Tibial artery (tissue), 4 donors: Measurements from ENCODE around the gene THSD7A.
A peak's percentile ranks its signal among the peaks of the same experiment; 100 is the strongest.

Experiments
- DNase-seq, 2 donors: peaks; one replicate each; pipeline ENCODE4 v3.0.0-alpha.2; 2019
- H3K27ac ChIP-seq, 2 donors: fragments of 200-600 bp; sonication (generic) in 1 of 2; 1 replicate in 1 of 2; 2 replicates in 1 of 2; pipeline ENCODE4 v1.5.1; 2018 to 2019; ENCODE audit warnings: mild to moderate bottlenecking in 1 of 2
- H3K27me3 ChIP-seq, 2 donors: fragments of 200-600 bp; sonication (generic) in 1 of 2; one replicate each; pipeline versions ENCODE4 v1.5.1 to v1.6.0; 2016 to 2019
- H3K36me3 ChIP-seq, 3 donors: fragments of 200-600 bp; sonication (generic) in 2 of 3; one replicate each; pipeline ENCODE4 v1.5.1; 2016 to 2019; ENCODE audit warnings: mild to moderate bottlenecking in 2 of 3
- H3K4me1 ChIP-seq, 4 donors: fragments of 200-600 bp; sonication (generic) in 2 of 4; 1 replicate in 3 of 4; 2 replicates in 1 of 4; pipeline ENCODE4 v1.5.1; 2016 to 2019
- H3K4me3 ChIP-seq, 2 donors: fragments of 200-600 bp; sonication (generic) in 1 of 2; 1 replicate in 1 of 2; 2 replicates in 1 of 2; pipeline ENCODE4 v1.5.1; 2018 to 2019; ENCODE audit warnings: mild to moderate bottlenecking in 2 of 2
- H3K9me3 ChIP-seq, 3 donors: fragments of 200-600 bp; sonication (generic) in 1 of 3; one replicate each; pipeline ENCODE4 v1.5.1; 2016 to 2019
- CTCF ChIP-seq, 2 experiments: fragments of 200-600 bp in 1 of 2; fragments of 450-650 bp in 1 of 2; IDR thresholded peaks; one replicate each; pipeline ENCODE4 v1.5.1; 2017 to 2019; ENCODE audit warnings: antibody characterized with exemption in 2 of 2, mild to moderate bottlenecking in 1 of 2, moderate library complexity in 1 of 2
- intact Hi-C: fragments of 100-400 bp; cut with DNase I; formaldehyde crosslinking; loops from one replicate; pipeline ENCODE4 v1.15.0; 2023; ENCODE audit warnings: low total_unique reads

The THSD7A gene

GRCh38 chr7:11376529-11376928 lies 455.5 kb downstream of the THSD7A start:
- DNase-seq = no peak
- no peaks in the 10 kb centered on the region for H3K4me1 ChIP-seq
- no peaks in the 10 kb centered on the region for H3K9me3 ChIP-seq
- H3K27ac ChIP-seq = no peak overlapping the region
- intact Hi-C loops = no loop called here
- TF ChIP-seq CTCF (IDR thresholded peaks at IDR 0.05) = no peak
- no peaks in the 10 kb centered on the region for H3K27me3 ChIP-seq
- no peak overlapping the region for H3K4me3 ChIP-seq
- no peaks in the 10 kb centered on the region for H3K36me3 ChIP-seq

GRCh38 chr7:11374629-11375028 lies 457.4 kb downstream of the THSD7A start:
- Histone ChIP-seq H3K27me3 (no peaks in the 10 kb centered on the region), H3K4me3 (no peak overlapping the region), H3K27ac (no peak overlapping the region), H3K36me3 (no peaks in the 10 kb centered on the region), H3K9me3 (no peaks in the 10 kb centered on the region), H3K4me1 (no peaks in the 10 kb centered on the region)
- TF ChIP-seq CTCF (IDR thresholded peaks at IDR 0.05) = no peak
- intact Hi-C loops = no loop called here
- no peak for DNase-seq

- H3K4me3 ChIP-seq = no peak overlapping the region
- intact Hi-C loops = no loop called here
- no peaks in the 10 kb centered on the region for H3K27me3 ChIP-seq
- DNase-seq = no peak
- H3K9me3 ChIP-seq = no peaks in the 10 kb centered on the region
- no peaks in the 10 kb centered on the region for H3K36me3 ChIP-seq
- H3K4me1 ChIP-seq = no peaks in the 10 kb centered on the region
- H3K27ac ChIP-seq = no peak overlapping the region
- TF ChIP-seq CTCF (IDR thresholded peaks at IDR 0.05) = peak in 1 of 2 experiments; percentile 4
These were observed 458.4 kb downstream of the THSD7A start for GRCh38 chr7:11373546-11374142.

- no peak overlapping the region for H3K4me3 ChIP-seq
- intact Hi-C loops = no loop called here
- no peaks in the 10 kb centered on the region for H3K27me3 ChIP-seq
- H3K27ac ChIP-seq = no peak overlapping the region
- TF ChIP-seq CTCF (IDR thresholded peaks at IDR 0.05) = no peak
- no peak for DNase-seq
- no peaks in the 10 kb centered on the region for H3K9me3 ChIP-seq
- H3K4me1 ChIP-seq = no peaks in the 10 kb centered on the region
- H3K36me3 ChIP-seq = no peaks in the 10 kb centered on the region
These were observed 462.3 kb downstream of the THSD7A start for GRCh38 chr7:11369696-11370095.

- Histone ChIP-seq H3K27ac (no peak overlapping the region), H3K9me3 (no peaks in the 10 kb centered on the region), H3K4me3 (no peak overlapping the region), H3K4me1 (peaks cover 0 to 4% (median 0%) of the 10 kb centered on the region in 4 donors), H3K27me3 (no peaks in the 10 kb centered on the region), H3K36me3 (no peaks in the 10 kb centered on the region)
- no peak for TF ChIP-seq CTCF (IDR thresholded peaks at IDR 0.05)
- intact Hi-C loops = no loop called here
- DNase-seq = no peak
These were observed 465.9 kb downstream of the THSD7A start for GRCh38 chr7:11366118-11366517.

- no peak overlapping the region for H3K27ac ChIP-seq
- no peak for DNase-seq
- peaks cover 0 to 13% (median 0%) of the 10 kb centered on the region in 4 donors for H3K4me1 ChIP-seq
- intact Hi-C loops = no loop called here
- TF ChIP-seq CTCF (IDR thresholded peaks at IDR 0.05) = no peak
- H3K36me3 ChIP-seq = no peaks in the 10 kb centered on the region
- no peaks in the 10 kb centered on the region for H3K27me3 ChIP-seq
- peaks cover 0 to 3% (median 0%) of the 10 kb centered on the region in 3 donors for H3K9me3 ChIP-seq
- H3K4me3 ChIP-seq = no peak overlapping the region
These were observed 473.4 kb downstream of the THSD7A start for GRCh38 chr7:11358637-11359036.
